Measurements from ENCODE around the gene IFT81.
"Not testable (repeated sequence)": the region's sequence is repeated elsewhere in the genome, so short reads cannot be mapped to it uniquely, and the experiment has no call there.

The IFT81 gene

DNA sequence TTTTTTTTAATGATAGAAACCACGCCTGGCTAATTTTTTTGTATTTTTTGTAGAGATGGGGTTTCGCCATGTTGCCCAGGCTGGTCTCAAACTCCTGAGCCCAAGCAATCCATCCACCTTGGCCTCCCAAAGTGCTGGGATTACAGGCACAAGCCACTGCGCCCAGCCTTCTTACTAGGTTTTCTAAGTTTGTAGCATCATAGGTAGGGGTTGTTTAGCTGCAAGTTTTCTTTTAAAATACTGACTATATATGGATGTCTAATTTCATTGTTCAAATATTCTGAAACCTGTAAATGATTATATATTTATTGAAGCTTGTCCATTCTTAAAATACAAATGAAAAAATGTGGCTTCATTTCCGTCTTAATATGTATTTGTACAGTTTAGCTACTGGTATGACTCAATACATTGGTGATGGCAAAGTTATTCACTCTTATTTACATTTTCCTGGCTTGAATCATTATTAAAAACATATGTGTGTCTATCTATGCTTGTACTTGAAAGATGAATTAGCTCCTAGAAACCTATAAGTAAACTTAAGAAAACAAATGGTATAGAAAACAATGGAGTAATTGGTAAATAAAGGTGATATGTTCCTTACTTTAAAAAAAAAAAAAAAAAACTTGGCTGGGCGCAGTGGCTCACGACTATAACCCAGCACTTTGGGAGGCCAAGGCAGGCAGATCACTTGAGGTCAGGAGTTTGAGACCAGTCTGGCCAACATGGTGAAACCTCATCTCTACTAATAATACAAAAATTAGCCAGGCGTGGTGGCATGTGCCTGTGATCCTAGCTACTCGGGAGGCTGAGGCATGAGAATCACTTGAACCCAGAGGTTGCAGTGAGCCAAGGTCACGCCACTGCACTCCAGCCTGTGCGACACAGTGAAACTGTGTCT, 87.7 kb downstream of the IFT81 start:
- not testable (repeated sequence) for DNase-seq

DNA sequence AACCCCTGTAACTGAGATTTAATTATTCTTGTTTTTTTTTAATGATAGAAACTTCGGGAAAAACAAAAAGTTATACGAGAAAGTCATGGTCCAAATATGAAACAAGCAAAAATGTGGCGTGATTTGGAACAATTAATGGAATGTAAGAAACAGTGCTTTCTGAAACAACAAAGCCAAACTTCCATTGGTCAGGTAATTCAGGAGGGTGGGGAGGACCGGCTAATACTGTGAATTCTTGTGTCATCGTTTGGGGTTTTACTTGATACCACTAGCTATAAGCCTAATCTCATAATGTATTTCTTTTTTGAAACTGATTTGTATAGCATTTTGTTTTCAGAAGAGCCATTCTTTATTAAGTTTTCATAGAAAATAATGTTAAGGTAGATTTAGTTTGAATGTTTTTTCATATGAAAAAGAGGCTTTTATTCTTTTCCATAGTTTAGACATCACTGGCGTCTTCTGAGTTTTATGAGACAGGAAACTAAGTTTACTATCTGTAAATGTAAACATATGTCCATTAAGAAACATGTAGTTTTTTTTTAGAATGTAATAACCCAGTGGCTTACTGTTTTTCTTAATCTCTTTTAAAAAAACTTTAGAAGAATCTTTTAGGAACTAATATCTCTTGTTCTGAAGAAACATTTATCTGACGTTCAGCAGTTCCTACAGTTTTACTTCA, 94.0 kb downstream of the IFT81 start:
- no peak for DNase-seq

DNA sequence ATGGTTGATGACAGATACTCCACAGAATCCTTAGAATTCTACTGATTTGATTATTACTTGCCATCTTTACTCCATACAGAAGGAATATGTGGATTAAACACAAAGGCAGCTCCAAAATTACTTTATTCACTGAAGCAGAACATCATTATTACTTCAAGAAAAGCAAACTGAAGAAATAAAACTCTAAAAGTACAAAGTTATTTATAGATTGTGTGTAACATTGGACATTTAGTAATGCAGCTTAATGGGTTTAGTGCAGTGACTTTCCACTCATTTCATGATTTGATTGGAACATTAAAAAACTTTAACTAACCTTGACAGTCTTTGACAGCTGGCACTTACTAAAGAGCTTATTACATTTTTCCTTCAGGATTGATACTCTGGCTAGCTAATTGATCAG, 97.9 kb downstream of the IFT81 start:
- no peak for DNase-seq

DNA sequence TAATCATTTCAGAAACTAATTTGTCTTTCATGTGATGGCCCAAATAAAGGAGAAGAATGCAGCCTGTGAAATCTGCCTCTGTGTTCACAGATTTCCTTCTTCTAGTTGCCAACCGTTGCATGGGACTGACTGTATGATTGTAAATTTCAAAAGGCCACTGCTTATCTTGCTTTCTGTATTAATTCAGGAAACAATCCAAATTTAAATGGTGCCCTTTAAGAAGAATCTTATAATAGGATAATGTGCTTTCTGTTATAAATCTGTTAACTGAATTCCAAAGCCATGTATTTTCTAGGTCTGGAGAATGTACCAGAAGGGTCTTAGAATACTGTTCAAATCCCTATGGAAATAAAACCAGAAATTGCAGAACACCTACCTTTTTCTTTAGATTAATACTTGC, 98.3 kb downstream of the IFT81 start:
- no peak for DNase-seq

DNA sequence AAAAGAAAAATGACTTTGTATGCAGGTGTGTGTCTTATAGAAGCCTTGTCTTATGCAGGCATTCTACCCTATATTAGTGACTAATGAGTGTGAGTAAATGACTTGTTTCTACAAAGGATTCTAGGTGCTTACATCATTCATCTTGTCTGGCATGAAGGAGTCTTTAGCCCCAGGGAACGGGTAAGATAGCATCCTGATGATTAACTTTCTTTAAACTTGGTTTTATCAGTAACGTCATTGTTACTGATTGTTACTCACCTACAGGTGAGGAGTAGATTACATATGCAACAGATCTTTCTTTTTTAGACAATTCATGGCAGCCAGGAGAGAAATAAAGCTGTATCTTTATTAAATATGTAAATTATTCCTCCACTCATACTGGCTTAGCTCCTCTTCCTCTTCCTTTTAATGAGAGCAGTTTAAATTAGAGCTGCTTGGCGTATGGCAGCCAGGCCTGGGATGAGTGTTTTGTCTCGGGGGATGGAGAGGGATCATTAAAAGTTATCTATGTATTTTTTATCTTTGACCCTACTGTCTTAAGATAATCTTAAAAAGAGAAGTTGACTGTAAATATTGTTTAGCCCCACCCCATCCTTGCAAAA, 99.7 kb downstream of the IFT81 start:
- DNase-seq, result no peak

DNA sequence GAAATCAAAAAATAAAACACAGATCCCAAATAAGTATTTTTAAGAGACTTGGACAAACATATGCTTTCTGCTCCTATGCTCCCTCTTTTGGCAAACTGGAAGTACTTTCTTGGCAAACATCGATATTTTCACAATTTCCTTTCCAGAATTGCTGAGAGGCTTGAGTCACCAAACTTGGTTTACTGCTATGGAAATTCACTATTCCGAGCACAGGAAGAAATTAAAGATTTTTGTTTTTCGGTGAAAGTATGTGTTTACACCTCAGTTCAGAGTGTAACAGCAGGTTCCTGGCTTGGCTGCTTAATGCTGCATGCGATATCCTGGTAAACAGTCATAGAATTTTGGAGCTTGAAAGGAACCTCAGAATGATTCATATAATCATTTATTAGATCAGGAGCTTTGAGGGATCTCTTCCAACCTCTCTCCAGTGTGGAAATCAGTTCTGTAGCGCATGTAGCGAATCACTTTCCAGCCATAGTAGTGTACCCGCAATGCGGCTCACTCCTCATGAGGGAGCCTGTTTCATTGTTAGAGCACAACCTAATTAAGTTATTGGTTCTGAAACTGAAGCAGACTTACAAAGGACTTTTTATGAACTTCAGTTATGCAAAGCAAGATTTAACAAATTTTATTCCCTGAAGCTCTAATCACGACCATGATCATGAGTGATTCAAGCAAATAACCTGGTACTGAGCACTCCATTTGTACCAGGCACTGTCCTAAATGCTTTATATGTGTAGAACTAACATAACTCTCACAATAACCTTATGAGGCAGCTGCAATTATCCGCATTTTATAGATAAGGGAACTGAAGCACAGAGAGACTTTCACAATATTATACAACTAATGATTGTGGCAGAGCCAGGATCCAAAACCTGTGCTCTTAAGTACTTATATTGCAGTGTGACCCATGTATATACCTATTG, 100.5 kb downstream of the IFT81 start:
- DNase-seq, result no peak

DNA sequence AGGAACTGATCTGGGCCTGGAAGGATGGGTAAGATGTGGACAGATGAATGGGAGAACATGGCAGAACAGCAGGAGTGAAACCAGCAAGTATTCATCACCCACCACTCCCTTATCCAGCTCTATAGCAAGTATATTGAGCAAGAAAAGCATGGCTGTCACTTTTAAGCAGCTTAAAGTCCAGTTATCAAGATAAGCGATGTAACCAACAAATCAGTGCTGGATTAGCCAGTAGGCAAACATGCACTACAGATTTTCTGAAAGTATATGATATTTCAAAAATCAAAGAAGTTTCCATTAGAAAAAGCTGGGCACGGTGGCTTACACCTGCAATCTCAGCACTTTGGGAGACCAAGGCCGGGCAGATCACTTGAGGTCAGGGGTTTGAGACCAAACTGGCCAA, 103.0 kb downstream of the IFT81 start:
- DNase-seq, result no peak

DNA sequence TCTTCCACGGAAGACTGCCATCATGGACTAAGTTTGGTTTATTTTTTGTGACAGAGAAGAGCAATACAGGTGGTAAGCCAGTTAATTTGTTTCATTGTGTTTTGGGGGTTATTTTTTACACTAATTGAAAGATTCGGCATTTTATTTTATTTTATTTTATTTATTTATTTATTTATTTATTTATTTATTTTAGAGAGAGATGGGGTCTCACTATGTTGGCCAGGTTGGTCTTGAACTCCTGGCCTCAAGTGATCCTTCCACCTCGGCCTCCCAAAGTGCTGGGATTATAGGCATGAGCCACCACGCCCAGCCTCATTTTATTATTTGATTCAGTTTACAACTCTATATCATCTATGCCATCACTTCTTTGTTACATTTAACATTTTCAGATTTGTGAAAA, 104.2 kb downstream of the IFT81 start:
- DNase-seq, result not testable (repeated sequence)

DNA sequence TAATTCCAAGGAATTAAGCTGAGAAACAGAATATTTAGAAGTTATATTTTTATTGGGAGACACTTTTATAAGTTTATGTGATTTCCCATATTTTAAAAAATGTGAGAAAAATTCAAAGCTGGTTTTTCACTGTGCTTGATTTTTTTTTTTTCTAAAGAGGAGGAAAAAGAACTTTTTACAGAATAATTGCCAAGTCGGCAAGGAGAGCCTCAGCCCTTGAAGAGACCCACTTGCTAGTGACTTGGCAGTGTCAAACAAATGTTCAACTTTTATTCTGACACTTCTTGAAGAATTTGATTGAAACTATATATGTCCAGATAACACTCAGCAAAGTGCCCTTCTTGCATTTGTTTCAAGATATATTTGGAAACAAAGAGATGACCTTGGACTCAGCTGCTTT, 104.6 kb downstream of the IFT81 start:
- DNase-seq, result no peak

DNA sequence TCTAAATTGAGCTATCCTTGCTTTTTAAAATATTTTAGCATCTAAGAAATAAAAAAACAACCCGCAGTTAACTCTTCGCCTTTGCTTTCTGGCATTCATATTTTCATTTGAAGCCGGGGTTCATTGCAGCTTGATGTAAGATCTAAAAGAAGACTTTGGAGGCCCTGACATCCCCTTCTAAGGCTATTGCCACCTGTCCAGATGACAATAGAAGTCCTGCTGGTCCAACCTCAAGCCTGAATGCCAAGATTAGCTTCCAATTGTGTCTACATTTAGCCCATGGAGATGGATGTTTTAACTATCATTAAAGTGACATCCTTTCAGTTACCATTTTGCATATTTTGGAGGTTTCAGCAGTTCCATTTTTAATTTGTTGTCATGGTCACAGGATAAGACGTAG, 105.3 kb downstream of the IFT81 start:
- no peak for DNase-seq

DNA sequence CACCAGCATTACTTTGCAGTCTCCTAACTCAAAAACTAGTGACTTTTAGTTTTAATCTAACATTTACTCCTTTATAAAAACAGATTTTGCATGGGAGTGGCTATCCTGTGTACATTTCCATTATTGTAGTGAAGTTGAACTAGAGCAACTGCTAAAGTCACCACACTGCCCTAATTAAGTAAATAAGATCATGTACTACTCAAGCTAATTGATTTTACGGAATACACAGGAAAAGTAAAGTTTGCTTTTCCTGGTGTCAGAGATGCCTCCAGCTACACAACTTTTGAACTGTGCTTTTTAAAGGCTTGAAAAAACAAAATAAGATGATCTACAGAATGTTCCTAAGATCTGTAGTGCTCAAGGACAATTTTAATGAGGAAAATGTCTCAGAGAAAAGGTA, 106.5 kb downstream of the IFT81 start:
- DNase-seq, result no peak

DNA sequence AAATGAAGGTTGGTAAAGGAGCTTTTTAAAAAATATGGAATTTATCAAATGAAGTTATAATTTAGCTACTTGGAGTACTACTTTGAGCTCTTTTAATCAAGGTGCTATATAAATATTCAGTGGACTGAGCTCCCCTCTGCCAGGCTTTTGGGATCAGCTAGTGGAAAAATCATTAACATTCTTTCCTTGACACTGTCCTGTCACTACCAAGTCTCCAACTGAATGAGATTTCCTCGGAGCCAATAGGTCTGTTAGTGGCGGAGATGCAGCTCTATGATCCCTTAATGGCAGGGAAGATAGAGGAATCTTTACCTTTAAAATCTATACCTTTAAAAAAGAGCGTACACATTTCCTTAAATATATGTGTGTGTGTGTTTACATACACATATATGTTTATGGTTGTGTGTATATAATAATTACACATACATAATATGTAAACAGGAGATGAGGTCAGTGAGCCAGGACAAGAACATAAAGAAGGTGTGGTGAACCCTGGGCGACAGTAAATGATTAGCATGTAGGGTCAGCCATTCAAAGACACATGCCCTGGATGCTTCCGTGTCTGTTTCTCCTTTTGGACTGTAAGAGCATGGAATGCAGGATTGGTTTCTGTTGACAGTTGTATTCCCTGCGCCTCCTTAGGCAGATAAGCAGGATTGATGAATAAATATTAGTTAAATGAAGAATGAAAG, 109.2 kb downstream of the IFT81 start:
- DNase-seq, result no peak

DNA sequence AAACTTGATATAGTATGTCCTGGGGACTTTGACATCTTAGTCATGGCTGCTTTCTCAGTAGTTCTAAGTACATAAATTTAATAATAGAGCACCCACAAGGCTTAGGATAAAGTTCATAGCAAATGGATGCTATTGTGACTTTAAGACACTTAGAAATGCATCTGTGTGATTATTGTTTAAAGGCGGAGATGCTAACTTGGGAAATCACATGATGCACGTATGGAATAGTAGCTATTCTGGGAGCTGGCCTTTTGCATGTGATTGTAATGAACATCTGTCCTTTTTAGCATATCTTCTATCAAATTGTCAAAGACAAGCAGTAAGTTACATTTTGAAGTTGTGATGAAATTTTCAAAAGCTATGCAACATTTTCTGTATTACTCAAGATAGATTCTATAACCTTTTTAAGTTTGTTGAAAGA, 110.2 kb downstream of the IFT81 start:
- no peak for DNase-seq

DNA sequence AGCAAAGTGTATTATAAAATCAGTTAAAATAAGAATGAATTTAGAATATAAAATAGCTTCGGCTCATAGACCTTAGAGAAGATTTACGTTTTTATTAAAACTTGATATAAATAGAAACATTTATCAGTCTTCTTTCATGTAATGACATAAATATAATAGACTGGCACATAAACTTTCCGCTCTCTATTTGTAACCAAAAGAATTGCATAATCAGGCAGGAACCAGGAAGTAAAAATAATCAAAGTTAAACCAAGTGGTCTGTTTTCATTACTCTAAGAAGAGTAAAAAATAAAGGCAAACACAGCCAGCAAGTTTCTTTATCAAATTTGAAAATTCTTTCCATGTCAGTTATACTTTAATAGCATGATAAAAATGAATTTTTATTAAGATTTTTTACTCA, 110.6 kb downstream of the IFT81 start:
- no peak for DNase-seq

DNA sequence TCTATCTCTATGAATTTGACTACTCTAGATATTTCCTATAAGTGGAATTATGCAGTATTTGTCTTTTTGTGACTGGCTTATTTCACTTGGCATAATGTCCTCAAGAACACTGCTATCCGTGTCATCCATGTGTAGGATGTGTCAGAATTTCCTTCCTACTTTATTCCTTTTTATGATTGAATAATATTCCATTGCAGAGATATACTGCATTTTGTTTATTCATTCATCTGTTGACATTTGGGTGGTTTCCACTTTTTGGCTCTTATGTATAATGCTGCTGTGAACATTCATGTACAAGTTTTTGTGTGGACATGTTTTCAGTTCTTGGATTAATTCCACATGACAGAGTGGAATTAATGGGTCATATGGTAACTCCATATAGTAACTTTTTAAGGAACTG, 111.2 kb downstream of the IFT81 start:
- DNase-seq, result no peak

DNA sequence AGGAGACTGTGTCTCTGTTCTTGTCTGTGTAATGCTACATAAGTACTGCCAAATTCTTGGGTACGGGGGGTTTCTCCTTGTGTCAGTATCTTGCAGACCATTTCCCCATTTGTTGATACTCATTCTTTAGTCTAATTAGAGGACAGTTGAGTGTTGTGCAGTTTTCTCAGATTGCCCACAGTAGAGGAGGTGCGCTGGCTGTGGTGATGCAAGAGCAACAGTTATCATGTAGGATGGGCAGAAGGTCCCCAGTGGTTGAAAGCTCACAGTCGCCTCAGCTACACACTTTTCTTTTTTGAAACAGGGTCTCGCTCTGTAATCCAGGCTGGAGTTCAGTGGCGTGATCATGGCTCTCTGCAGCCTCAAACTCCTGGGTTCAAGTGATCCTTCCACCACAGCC, 119.1 kb downstream of the IFT81 start:
- no peak for DNase-seq

DNA sequence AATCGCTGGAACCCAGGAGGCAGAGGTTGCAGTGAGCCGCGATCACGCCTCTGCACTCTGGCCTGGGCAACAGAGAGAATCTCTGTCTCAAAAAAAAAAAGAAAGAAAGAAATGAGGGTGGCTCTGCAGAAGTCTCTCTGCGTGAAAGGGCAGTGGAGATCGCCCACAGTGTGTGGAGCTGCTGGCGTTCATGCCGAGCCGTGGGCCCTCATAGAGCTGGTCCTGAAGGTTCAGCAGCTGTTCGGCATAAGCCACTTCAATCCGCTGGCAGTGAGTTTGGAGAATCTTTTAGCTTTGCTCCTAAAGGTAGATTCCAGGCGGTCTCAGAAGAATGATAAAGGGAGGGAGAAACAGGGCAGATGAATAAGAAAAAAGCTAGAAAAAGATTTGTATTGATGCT, 120.2 kb downstream of the IFT81 start:
- DNase-seq, result no peak

DNA sequence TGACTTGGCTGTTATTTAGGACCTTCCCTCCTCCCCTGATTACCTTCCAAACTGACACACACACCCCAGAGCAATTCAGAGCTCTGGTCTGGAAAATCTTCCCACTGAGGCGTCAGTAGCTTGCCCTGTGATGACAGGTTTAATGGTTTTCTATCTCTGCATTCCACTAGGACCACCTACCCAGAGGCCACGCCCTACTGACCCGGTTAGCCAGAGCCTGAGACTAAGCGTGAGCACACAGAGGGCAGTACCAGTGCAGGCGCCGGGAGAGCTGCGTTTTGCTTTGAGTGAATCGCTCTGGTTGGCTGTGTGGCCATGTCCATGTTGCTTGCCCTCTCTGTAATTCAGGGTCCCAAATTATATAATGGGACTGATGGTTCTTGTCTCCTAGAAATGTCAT, 120.7 kb downstream of the IFT81 start:
- DNase-seq, result no peak

DNA sequence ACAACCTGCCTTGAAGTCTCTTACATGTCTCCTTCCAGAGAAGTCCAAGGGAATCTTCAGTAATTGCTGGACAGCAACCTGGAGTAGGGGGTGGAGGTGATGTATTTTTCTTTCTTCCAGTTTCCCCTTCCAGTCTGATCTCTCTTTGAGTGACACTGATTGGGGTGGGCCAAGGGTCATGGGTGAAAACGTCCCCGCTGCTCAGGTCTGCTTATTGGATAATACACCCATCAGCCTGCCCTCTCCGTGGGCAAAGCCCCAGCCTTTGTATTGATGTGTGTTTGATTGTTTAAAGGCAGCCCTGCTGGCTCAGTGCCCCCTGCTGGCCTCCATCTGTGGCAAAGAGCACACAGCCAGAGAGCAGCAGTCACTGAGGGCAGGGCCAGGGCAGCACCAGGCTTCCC, 121.2 kb downstream of the IFT81 start:
- peak; percentile 56 for DNase-seq

DNA sequence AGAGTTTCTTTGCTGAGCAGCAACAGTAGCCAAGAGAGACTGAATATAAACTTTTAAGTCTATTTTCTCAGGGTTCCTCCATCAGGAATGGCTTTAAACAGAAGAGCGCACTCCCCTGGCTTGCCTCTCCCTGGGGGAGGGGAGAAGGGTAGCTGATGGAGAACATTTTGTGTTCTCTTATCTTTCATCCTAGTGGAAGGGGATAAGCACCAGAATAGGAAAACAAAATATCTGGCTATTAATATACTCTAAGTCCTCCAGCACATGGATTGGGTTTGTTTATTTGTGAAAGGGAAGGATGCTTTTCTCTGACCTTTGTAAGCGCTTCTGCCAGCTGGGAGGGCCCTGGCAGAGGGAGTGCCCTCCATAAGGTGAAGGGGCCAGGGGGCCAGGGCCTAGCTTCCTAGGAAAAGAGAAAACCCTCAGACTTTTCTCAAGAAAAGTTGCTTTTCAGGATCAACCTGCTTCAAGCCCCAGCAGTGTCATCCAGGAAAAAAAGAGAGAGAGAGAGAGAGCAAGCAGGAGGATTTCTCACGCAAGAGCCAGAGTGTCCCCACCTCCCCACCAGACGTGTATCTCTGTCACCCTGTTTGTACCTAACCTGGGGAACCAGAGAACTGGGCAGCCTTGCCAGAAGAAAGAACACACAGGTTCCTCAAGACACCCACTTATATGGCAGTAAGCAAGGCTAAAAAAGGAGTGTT, 122.6 kb downstream of the IFT81 start:
- no peak for DNase-seq

DNA sequence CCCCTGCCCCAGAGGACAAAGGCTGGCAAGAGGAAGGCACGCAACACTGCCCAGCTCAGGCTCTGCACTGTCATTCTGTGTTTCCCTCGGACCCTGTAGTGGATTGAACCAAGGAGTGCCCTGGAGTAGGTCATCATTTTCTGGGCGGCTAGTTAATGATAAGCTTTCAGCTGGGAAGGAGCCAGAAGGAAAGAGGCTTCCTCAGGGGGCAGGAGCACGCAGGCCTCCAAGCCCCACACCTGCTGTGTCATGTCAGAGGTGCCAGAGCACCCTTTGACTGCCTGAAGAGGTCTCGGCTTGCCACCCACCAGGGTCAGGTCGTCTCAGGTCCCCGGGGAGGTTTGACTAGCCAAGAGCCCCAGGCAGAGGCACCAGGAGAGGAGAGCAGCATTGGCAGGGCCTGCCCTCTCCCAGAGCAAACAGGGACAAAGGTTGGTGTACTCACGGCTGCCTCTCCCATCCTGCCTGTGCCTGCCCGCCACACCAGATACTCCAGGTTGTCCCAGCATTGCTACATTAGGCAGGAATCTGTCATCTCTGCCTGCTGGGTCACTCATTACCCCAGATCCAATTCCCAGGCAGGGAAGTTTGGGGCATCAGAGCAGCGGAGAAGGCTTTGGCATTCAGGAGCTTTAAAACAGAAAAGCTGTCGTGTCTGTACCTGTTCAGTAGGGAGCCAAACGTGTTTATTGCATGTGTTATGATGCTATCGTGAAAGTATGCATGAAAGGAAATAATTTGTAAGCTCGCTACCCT, 123.4 kb downstream of the IFT81 start:
- no peak for DNase-seq
